Glutamatergic neuron (in vitro differentiated cells): Measurements from ENCODE around the gene PEX19. TPM values are rescaled to one million over a fixed set of nuclear protein-coding genes. Genes with fewer than 3 reads are reported as not detected.

Experiments used
- DNase-seq: peaks from one replicate; pipeline ENCODE4 v3.0.0; 2022
- H3K27ac Mint-ChIP-seq: one replicate; pipeline ENCODE4 v1.8.0; 2020; ENCODE audit warnings: mild to moderate bottlenecking, mixed read lengths, inconsistent platforms; ENCODE audit not compliant: unreplicated experiment
- H3K27me3 Mint-ChIP-seq: one replicate; pipeline ENCODE4 v1.8.0; 2020; ENCODE audit warnings: mild to moderate bottlenecking, moderate library complexity, mixed read lengths, inconsistent platforms; ENCODE audit not compliant: unreplicated experiment
- H3K36me3 Mint-ChIP-seq: one replicate; pipeline ENCODE4 v1.8.0; 2020; ENCODE audit warnings: mild to moderate bottlenecking, mixed read lengths, inconsistent platforms; ENCODE audit not compliant: unreplicated experiment
- H3K4me1 Mint-ChIP-seq: one replicate; pipeline ENCODE4 v1.8.0; 2020; ENCODE audit warnings: mild to moderate bottlenecking, low read depth, mixed read lengths, inconsistent platforms; ENCODE audit not compliant: unreplicated experiment
- H3K4me3 Mint-ChIP-seq: one replicate; pipeline ENCODE4 v1.8.0; 2020; ENCODE audit warnings: mild to moderate bottlenecking, mixed read lengths, inconsistent platforms; ENCODE audit not compliant: unreplicated experiment
- H3K9me3 Mint-ChIP-seq: one replicate; pipeline ENCODE4 v1.8.0; 2020; ENCODE audit warnings: mild to moderate bottlenecking, moderate library complexity, mixed read lengths, inconsistent platforms; ENCODE audit not compliant: unreplicated experiment
- total RNA-seq: library from RNA; stranded (reverse); fragmentation: NEBNext Ultra II Directional; extraction: Animal tissue kit (Norgen Biotek cat#: 25700); gene quantifications from one replicate; pipeline ENCODE4 v1.2.1, GENCODE V29; 2021; ENCODE audit not compliant: unreplicated experiment
- TF ChIP-seq, protein P1 (sequence below): fragments of 200-600 bp; sonication (generic); IDR thresholded peaks from one replicate; pipeline ENCODE4 v1.5.0; 2021; ENCODE audit not compliant: partially characterized antibody, unreplicated experiment

The PEX19 gene
- total RNA-seq, 1 donor from 2014 or later, result 48.8 TPM

DNA sequence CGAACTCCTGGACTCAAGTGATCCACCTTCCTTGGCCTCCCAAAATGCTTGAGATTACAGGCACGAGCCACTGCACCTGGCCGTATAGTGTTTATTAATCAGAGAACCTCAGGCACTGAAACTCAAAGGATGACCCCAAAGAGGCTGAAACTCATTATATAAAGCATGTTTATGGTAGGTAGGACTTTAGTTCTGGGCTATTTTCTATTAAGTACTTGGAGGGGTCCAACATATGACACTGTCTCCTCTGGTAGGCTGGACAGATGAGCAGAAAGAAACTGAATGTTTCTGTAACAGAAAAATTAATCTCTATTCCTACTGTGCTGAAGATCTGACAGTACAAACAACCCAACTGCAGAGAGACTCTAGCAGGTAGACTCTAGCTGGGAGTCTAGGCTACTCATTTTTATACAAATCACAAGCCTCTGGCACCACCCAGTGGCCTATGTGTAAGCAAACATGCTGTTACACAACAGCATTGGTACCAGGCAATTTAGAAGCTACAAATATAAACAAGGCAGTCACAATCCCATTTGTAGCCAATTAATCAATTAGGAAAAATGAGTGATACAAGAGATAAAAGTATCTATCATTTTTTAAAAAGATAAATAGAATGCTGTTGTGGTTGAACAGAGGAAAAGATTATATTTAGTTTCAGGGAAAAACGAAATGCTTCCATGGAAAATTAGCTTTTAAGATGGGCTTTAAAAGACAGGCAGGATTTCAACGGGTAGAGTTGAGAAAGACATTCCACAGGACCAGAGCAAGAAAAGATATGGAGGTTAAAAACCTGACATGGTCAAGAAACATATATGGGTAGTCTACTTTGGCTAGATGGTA, 33.0 kb downstream of the PEX19 start:
- Mint-ChIP-seq H3K4me3 (peak overlapping the region; percentile 66), H3K36me3 (no peaks in the 10 kb centered on the region), H3K9me3 (peaks cover 2% of the 10 kb centered on the region), H3K27ac (peak overlapping the region; percentile 69), H3K27me3 (no peaks in the 10 kb centered on the region), H3K4me1 (peaks cover 16% of the 10 kb centered on the region)
- DNase-seq, result peak; percentile 68
- TF ChIP-seq, protein P1, sequence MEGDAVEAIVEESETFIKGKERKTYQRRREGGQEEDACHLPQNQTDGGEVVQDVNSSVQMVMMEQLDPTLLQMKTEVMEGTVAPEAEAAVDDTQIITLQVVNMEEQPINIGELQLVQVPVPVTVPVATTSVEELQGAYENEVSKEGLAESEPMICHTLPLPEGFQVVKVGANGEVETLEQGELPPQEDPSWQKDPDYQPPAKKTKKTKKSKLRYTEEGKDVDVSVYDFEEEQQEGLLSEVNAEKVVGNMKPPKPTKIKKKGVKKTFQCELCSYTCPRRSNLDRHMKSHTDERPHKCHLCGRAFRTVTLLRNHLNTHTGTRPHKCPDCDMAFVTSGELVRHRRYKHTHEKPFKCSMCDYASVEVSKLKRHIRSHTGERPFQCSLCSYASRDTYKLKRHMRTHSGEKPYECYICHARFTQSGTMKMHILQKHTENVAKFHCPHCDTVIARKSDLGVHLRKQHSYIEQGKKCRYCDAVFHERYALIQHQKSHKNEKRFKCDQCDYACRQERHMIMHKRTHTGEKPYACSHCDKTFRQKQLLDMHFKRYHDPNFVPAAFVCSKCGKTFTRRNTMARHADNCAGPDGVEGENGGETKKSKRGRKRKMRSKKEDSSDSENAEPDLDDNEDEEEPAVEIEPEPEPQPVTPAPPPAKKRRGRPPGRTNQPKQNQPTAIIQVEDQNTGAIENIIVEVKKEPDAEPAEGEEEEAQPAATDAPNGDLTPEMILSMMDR, result peak; percentile 48

DNA sequence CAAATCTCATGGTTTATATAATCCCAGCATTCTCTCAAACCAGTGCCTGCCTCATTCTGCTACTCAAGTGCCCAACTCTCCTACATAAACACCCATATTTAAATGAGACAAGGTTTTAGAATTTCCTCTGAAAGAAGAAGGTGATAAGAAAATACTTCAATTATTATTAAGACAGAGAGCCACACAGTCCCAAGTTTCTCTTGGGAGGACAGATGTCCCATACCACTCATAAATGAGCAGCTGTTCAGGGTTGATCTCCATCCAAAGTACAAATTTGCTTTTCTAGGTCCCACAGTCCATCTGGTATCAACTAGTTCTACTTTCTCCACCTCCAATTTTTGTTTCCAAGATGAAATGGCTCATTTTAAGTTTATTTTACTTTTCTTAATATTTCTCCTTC, 33.9 kb downstream of the PEX19 start:
- no peak for DNase-seq
- TF ChIP-seq, protein P1, result no peak
- no peaks in the 10 kb centered on the region for H3K27me3 Mint-ChIP-seq
- no peaks in the 10 kb centered on the region for H3K36me3 Mint-ChIP-seq
- no peak overlapping the region for H3K4me3 Mint-ChIP-seq
- H3K27ac Mint-ChIP-seq, result peak overlapping the region; percentile 69
- peaks cover 17% of the 10 kb centered on the region for H3K4me1 Mint-ChIP-seq
- peaks cover 2% of the 10 kb centered on the region for H3K9me3 Mint-ChIP-seq

DNA sequence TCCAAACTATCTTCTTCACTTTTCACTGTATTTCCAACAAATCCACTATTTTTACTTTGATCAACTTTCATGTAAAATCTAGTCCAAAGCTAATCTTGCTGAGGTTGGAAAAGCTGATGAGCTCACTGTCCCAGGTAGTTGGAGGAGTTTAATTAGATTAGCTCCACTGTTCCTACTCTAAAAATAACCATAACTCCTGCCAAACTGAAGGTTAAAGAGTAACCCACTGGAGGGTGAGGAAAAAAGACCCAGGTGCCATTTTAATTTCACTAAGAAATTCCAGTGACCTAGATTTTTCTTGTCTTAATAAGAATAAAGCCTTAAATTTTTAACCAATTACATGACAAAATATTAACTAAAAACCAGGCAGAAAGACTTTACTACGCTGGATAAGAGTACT, 37.9 kb downstream of the PEX19 start:
- TF ChIP-seq, protein P1, result no peak
- Mint-ChIP-seq H3K4me3 (no peak overlapping the region), H3K36me3 (no peaks in the 10 kb centered on the region), H3K27me3 (no peaks in the 10 kb centered on the region), H3K27ac (no peak overlapping the region), H3K4me1 (peaks cover 40% of the 10 kb centered on the region), H3K9me3 (peaks cover 2% of the 10 kb centered on the region)
- no peak for DNase-seq

DNA sequence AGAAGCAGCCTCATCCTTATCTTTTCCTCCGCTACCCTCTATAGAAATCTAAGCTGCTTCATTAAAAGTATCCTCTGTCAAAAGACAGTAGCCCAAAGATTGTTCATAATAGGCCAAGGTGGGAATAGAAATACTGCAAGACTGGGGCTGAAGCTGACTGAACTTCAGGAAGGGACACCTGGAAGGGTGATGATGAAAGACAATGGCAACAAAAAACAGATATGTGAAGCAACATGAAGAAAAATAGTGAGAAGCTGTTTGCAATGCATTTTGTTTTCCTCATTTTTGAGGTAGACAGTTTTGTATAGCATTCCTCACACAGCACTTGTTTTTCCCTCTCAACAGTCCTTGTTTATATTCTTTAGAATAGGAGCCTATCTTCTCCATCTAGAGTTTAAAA, 39.5 kb downstream of the PEX19 start:
- Mint-ChIP-seq H3K4me1 (peaks cover 28% of the 10 kb centered on the region), H3K9me3 (no peaks in the 10 kb centered on the region), H3K27ac (peak overlapping the region; percentile 67), H3K27me3 (no peaks in the 10 kb centered on the region), H3K36me3 (no peaks in the 10 kb centered on the region), H3K4me3 (peak overlapping the region; percentile 18)
- TF ChIP-seq, protein P1, result no peak
- DNase-seq, result no peak

DNA sequence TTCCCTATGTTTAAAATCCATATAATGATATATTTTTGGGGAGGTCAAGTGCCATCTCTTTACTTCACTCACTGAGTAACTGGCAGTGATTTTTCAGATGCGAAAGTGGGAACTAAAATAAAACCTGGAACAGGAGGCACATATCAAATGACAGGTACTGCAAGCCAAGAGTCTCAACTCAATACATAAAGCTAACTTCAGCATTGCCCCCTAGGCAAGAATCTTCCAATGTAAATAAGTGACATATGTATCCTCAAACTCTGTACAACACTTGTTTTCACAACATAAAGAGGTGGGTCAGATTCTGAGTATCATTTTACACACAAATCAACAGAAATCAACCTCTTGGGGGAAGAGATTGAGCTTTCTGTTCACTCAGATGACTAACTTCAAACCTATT, 40.7 kb downstream of the PEX19 start:
- Mint-ChIP-seq H3K4me1 (peaks cover 26% of the 10 kb centered on the region), H3K27me3 (peaks cover 2% of the 10 kb centered on the region), H3K9me3 (no peaks in the 10 kb centered on the region), H3K4me3 (no peak overlapping the region), H3K36me3 (no peaks in the 10 kb centered on the region), H3K27ac (peak overlapping the region; percentile 81)
- TF ChIP-seq, protein P1, result no peak
- DNase-seq, result no peak
